Measurements from ENCODE around the gene PXDN.
A peak's percentile ranks its signal among the peaks of the same experiment; 100 is the strongest.

The PXDN gene

GRCh38 chr2:1769703-1770422, 25.5 kb upstream of the PXDN start:
- H3K9me2 ChIP-seq (replicated peaks; ENCODE audit: control insufficient read depth, low read length) = no peaks in the 10 kb centered on the region
- H3K27me3 ChIP-seq (ENCODE audit: control insufficient read depth, low read length) = no peaks in the 10 kb centered on the region
- H3K79me2 ChIP-seq (ENCODE audit: control insufficient read depth, low read length) = no peaks in the 10 kb centered on the region
- H3K4me3 ChIP-seq (ENCODE audit: low read length) = no peak overlapping the region
- no peaks in the 10 kb centered on the region for H3K36me3 ChIP-seq (ENCODE audit: control insufficient read depth, low read length)
- TF ChIP-seq CTCF (IDR thresholded peaks at IDR 0.05; ENCODE audit: low read depth, low read length, poor library complexity, severe bottlenecking) (peak; percentile 85), EZH2phosphoT487 (IDR thresholded peaks at IDR 0.05; ENCODE audit: borderline replicate concordance, low read length) (no peak)
- no peaks in the 10 kb centered on the region for H4K20me1 ChIP-seq (ENCODE audit: control insufficient read depth, insufficient read depth, low read depth, low read length)
- no peaks in the 10 kb centered on the region for H3F3A ChIP-seq (ENCODE audit: control insufficient read depth, insufficient read depth)
- no peak overlapping the region for H3K4me2 ChIP-seq (ENCODE audit: low read length)
- H3K4me1 ChIP-seq (ENCODE audit: control insufficient read depth, low read length) = no peaks in the 10 kb centered on the region
- H3K27ac ChIP-seq (ENCODE audit: low read depth, low read length) = no peak overlapping the region
- H3K9me3 ChIP-seq (ENCODE audit: control insufficient read depth, insufficient read depth, low read length) = no peaks in the 10 kb centered on the region

GRCh38 chr2:1767939-1768691, 23.8 kb upstream of the PXDN start:
- Histone ChIP-seq H3K9me3 (ENCODE audit: control insufficient read depth, insufficient read depth, low read length) (no peaks in the 10 kb centered on the region), H4K20me1 (ENCODE audit: control insufficient read depth, insufficient read depth, low read depth, low read length) (no peaks in the 10 kb centered on the region), H3K4me2 (ENCODE audit: low read length) (no peak overlapping the region), H3K4me1 (ENCODE audit: control insufficient read depth, low read length) (no peaks in the 10 kb centered on the region), H3K9me2 (replicated peaks; ENCODE audit: control insufficient read depth, low read length) (no peaks in the 10 kb centered on the region), H3K27me3 (ENCODE audit: control insufficient read depth, low read length) (no peaks in the 10 kb centered on the region), H3K4me3 (ENCODE audit: low read length) (no peak overlapping the region), H3F3A (ENCODE audit: control insufficient read depth, insufficient read depth) (no peaks in the 10 kb centered on the region), H3K27ac (ENCODE audit: low read depth, low read length) (no peak overlapping the region), H3K79me2 (ENCODE audit: control insufficient read depth, low read length) (no peaks in the 10 kb centered on the region), H3K36me3 (ENCODE audit: control insufficient read depth, low read length) (no peaks in the 10 kb centered on the region)
- no peak for TF ChIP-seq EZH2phosphoT487 (IDR thresholded peaks at IDR 0.05; ENCODE audit: borderline replicate concordance, low read length)
- TF ChIP-seq CTCF (IDR thresholded peaks at IDR 0.05; ENCODE audit: low read depth, low read length, poor library complexity, severe bottlenecking) = no peak

- no peaks in the 10 kb centered on the region for H3K9me3 ChIP-seq (ENCODE audit: control insufficient read depth, insufficient read depth, low read length)
- no peaks in the 10 kb centered on the region for H4K20me1 ChIP-seq (ENCODE audit: control insufficient read depth, insufficient read depth, low read depth, low read length)
- H3K4me2 ChIP-seq (ENCODE audit: low read length) = no peak overlapping the region
- no peaks in the 10 kb centered on the region for H3K4me1 ChIP-seq (ENCODE audit: control insufficient read depth, low read length)
- H3K4me3 ChIP-seq (ENCODE audit: low read length) = no peak overlapping the region
- no peaks in the 10 kb centered on the region for H3F3A ChIP-seq (ENCODE audit: control insufficient read depth, insufficient read depth)
- H3K79me2 ChIP-seq (ENCODE audit: control insufficient read depth, low read length) = no peaks in the 10 kb centered on the region
- no peaks in the 10 kb centered on the region for H3K9me2 ChIP-seq (replicated peaks; ENCODE audit: control insufficient read depth, low read length)
- no peak overlapping the region for H3K27ac ChIP-seq (ENCODE audit: low read depth, low read length)
- TF ChIP-seq EZH2phosphoT487 (IDR thresholded peaks at IDR 0.05; ENCODE audit: borderline replicate concordance, low read length) (no peak), CTCF (IDR thresholded peaks at IDR 0.05; ENCODE audit: low read depth, low read length, poor library complexity, severe bottlenecking) (no peak)
- no peaks in the 10 kb centered on the region for H3K36me3 ChIP-seq (ENCODE audit: control insufficient read depth, low read length)
- H3K27me3 ChIP-seq (ENCODE audit: control insufficient read depth, low read length) = no peaks in the 10 kb centered on the region
Observed at GRCh38 chr2:1766851-1767811, 22.8 kb upstream of the PXDN start.

All from DOHH2 (cell line).